Measurements from ENCODE around the gene OTULIN.

Gene OTULIN

GRCh38 chr5:14748180-14748900 is 83.8 kb downstream of the OTULIN start (continued):
- TF ChIP-seq TCF7L2 (IDR thresholded peaks at IDR 0.05; ENCODE audit: borderline replicate concordance, low read depth, low read length) (no peak), ZNF629 (tag by site-specific recombination; IDR thresholded peaks at IDR 0.05) (no peak), ZNF747 (tag by site-specific recombination; IDR thresholded peaks at IDR 0.05) (no peak), ZNF600 (tag by site-specific recombination; IDR thresholded peaks at IDR 0.05) (no peak)
- TF ChIP-seq, protein P1, sequence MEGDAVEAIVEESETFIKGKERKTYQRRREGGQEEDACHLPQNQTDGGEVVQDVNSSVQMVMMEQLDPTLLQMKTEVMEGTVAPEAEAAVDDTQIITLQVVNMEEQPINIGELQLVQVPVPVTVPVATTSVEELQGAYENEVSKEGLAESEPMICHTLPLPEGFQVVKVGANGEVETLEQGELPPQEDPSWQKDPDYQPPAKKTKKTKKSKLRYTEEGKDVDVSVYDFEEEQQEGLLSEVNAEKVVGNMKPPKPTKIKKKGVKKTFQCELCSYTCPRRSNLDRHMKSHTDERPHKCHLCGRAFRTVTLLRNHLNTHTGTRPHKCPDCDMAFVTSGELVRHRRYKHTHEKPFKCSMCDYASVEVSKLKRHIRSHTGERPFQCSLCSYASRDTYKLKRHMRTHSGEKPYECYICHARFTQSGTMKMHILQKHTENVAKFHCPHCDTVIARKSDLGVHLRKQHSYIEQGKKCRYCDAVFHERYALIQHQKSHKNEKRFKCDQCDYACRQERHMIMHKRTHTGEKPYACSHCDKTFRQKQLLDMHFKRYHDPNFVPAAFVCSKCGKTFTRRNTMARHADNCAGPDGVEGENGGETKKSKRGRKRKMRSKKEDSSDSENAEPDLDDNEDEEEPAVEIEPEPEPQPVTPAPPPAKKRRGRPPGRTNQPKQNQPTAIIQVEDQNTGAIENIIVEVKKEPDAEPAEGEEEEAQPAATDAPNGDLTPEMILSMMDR (tag by site-specific recombination; IDR thresholded peaks at IDR 0.05): no peak
